Measurements from ENCODE around the gene S100A12. TPM values are rescaled to one million over a fixed set of nuclear protein-coding genes. Genes with fewer than 3 reads are reported as not detected.

S100A12 gene
- total and polyA plus RNA-seq, 4 experiments from 2014 or later: 0.95 TPM; not detected in 3

DNA sequence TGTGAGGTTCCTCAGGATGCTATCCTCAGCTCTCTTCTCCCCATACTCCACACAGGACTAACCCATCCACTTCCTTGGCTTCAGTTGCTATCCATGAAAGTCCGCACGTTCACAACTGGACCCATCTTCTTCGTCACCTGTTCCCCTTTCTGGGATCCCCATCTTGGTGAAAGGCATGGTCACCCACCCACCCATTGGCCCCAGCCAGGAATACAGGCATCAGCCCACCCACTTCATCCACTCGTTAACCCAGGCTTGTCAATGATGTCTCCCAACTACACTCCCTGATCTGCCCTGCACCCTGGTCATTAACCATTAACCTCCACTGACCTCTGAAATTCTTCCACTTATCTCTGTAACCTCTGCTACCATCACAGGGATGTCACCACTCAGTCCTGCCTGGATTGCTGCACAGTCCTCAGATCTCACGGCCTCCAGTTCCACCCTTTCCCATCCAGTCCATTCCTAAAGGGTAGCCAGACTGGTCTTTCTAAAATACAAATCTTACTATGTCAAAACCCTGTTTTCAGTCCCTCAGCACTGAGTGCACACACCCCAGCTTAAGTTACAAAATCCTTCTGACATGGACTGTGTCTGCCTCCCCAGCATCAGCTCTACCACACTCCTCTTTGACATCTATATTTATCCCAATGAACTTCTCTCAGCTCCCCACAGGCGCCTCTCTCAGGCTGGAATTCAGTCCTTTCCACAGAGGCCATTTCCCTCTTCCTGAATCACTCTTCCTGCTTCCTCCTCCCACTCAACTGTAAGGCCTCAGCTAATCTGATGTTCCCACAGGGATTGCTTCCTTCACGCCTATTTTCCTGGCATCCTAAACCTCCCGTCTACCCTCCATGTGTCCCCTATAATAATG is 37.2 kb downstream of the S100A12 start:
- intact Hi-C loops (cut with micrococcal nuclease): no loop called here
- peaks cover 0 to 2% (median 0%) of the 10 kb centered on the region in 8 donors for H3K9me3 Mint-ChIP-seq
- Histone ChIP-seq H3K36me3 (ENCODE audit: insufficient read depth, low read length) (no peaks in the 10 kb centered on the region), H3K4me1 (ENCODE audit: insufficient read depth, low read length) (peaks cover 21% of the 10 kb centered on the region), H3K4me3 (ENCODE audit: low read length in 2 of 2) (no peak overlapping the region), H3K27ac (ENCODE audit: low read depth, low read length) (no peak overlapping the region), H3K27me3 (ENCODE audit: insufficient read depth, low read length) (no peaks in the 10 kb centered on the region), H3K9me3 (ENCODE audit: control insufficient read depth in 1 of 2, low read length in 2 of 2) (no peaks in the 10 kb centered on the region)
- no peak for DNase-seq
- H3K4me1 Mint-ChIP-seq: peaks cover 12 to 33% (median 24%) of the 10 kb centered on the region in 4 donors
- ChIA-PET CTCF (ENCODE audit: partially characterized antibody) (interaction anchor here (1.2 to 1.5 kb wide), 2 partner anchors 14 to 17 kb away, joined by 3 to 5 read pairs; no protein-coding TSS in a partner anchor), POLR2A (ENCODE audit: partially characterized antibody) (no interaction called here)
- H3K36me3 Mint-ChIP-seq: no peaks in the 10 kb centered on the region
- peak overlapping the region in 1 of 7 donors; percentile 69 for H3K27ac Mint-ChIP-seq
- H3K27me3 Mint-ChIP-seq: peaks cover 0 to 18% of the 10 kb centered on the region in 2 donors
- no peak overlapping the region for H3K4me3 Mint-ChIP-seq

DNA sequence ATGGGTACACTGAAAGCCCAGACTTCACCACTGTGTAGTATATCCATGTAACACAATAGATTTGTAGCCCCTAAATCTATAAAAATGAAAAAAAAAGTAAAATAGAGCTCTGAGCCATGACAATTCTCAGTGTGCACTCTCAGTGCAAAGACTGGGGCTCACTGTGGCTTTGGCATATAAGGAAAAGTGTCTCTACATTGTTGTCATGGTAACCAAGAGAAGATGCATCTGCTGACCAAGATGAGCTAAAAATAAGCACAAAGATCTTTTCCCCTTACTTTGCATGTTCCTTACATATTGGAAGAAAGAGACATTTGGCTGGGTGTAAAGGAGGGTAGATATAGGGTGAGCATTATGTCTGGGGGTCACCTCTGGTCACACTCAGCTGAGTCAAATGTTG is 38.8 kb downstream of the S100A12 start:
- no peaks in the 10 kb centered on the region for H3K27me3 ChIP-seq (ENCODE audit: insufficient read depth, low read length)
- H3K9me3 Mint-ChIP-seq: peaks cover 0 to 10% (median 4%) of the 10 kb centered on the region in 8 donors
- H3K4me1 ChIP-seq (ENCODE audit: insufficient read depth, low read length): peaks cover 19% of the 10 kb centered on the region
- no peak overlapping the region for H3K27ac ChIP-seq (ENCODE audit: low read depth, low read length)
- peaks cover 0 to 10% of the 10 kb centered on the region in 2 donors for H3K27me3 Mint-ChIP-seq
- H3K4me3 Mint-ChIP-seq: no peak overlapping the region
- POLR2A ChIA-PET (ENCODE audit: partially characterized antibody): no interaction called here
- peaks cover 12 to 28% (median 23%) of the 10 kb centered on the region in 4 donors for H3K4me1 Mint-ChIP-seq
- intact Hi-C loops (cut with micrococcal nuclease): no loop called here
- no peak overlapping the region for H3K4me3 ChIP-seq (ENCODE audit: low read length in 2 of 2)
- H3K9me3 ChIP-seq (ENCODE audit: control insufficient read depth in 1 of 2, low read length in 2 of 2): no peaks in the 10 kb centered on the region
- no peaks in the 10 kb centered on the region for H3K36me3 ChIP-seq (ENCODE audit: insufficient read depth, low read length)
- no peaks in the 10 kb centered on the region for H3K36me3 Mint-ChIP-seq
- CTCF ChIA-PET (ENCODE audit: partially characterized antibody): interaction anchor here (1.2 to 2.5 kb wide), 3 partner anchors 16 to 19 kb away, joined by 3 to 8 read pairs (median 5); no protein-coding TSS in a partner anchor
- H3K27ac Mint-ChIP-seq: no peak overlapping the region
- no peak for DNase-seq

DNA sequence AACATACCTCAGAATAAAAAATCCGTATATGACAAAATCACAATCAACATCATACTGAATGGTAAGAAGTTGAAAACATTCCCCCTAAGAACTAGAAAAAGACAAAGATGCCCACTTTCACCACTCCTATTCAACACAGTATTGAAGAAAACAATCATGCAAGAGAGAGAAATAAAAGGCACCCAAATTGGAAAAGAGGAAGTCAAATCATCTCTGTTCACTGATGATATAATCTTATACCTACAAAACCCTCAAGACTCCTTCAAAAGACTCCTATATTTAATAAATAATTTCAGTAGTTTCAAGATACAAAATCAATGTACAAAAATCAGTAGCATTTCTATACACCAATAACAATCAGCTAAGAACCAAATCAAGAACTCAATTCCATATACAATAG is 41.5 kb downstream of the S100A12 start:
- Histone ChIP-seq H3K4me3 (ENCODE audit: low read length in 2 of 2) (no peak overlapping the region), H3K27ac (ENCODE audit: low read depth, low read length) (no peak overlapping the region), H3K9me3 (ENCODE audit: control insufficient read depth in 1 of 2, low read length in 2 of 2) (no peaks in the 10 kb centered on the region), H3K36me3 (ENCODE audit: insufficient read depth, low read length) (no peaks in the 10 kb centered on the region), H3K4me1 (ENCODE audit: insufficient read depth, low read length) (peaks cover 2% of the 10 kb centered on the region), H3K27me3 (ENCODE audit: insufficient read depth, low read length) (no peaks in the 10 kb centered on the region)
- Mint-ChIP-seq H3K4me1 (peaks cover 3 to 5% (median 4%) of the 10 kb centered on the region in 4 donors), H3K36me3 (peaks cover 0 to 3% of the 10 kb centered on the region in 2 donors), H3K4me3 (no peak overlapping the region), H3K27ac (no peak overlapping the region), H3K9me3 (peaks cover 2 to 29% (median 22%) of the 10 kb centered on the region in 8 donors), H3K27me3 (peaks cover 5 to 14% of the 10 kb centered on the region in 2 donors)
- DNase-seq: no peak
- CTCF ChIA-PET (ENCODE audit: partially characterized antibody): no interaction called here
- POLR2A ChIA-PET (ENCODE audit: partially characterized antibody): no interaction called here
- intact Hi-C loops (cut with micrococcal nuclease): no loop called here

DNA sequence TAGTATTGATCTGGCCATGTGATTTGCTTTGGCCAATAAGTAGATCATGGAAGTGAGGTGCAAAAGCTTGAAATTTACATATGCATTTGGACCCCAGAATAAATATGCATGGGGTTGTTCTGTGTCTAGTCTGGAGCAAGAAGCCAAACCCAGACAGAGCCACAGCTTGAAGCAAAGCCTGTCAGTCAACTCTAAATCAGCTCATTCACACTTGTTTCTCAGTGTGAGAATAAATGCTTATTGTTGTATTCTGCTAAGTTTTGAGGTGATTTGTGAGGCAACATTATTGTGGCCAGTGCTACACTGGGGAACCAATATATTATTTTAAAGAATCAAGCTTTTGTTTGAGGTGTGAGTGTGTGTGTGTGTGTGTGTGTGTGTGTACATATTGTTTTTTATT is 50.5 kb downstream of the S100A12 start:
- Histone ChIP-seq H3K9me3 (ENCODE audit: control insufficient read depth in 1 of 2, low read length in 2 of 2) (peaks cover 0 to 4% of the 10 kb centered on the region in 2 donors), H3K4me1 (ENCODE audit: insufficient read depth, low read length) (no peaks in the 10 kb centered on the region), H3K27ac (ENCODE audit: low read depth, low read length) (no peak overlapping the region), H3K27me3 (ENCODE audit: insufficient read depth, low read length) (no peaks in the 10 kb centered on the region), H3K36me3 (ENCODE audit: insufficient read depth, low read length) (no peaks in the 10 kb centered on the region), H3K4me3 (ENCODE audit: low read length in 2 of 2) (no peak overlapping the region)
- ChIA-PET CTCF (ENCODE audit: partially characterized antibody) (interaction anchor here (0.7 kb wide), 1 partner anchor 11 kb away, joined by 3 read pairs; no protein-coding TSS in a partner anchor), POLR2A (ENCODE audit: partially characterized antibody) (no interaction called here)
- Mint-ChIP-seq H3K27ac (no peak overlapping the region), H3K4me1 (no peaks in the 10 kb centered on the region), H3K36me3 (peaks cover 0 to 5% of the 10 kb centered on the region in 2 donors), H3K4me3 (no peak overlapping the region), H3K9me3 (peaks cover 2 to 68% (median 47%) of the 10 kb centered on the region in 8 donors), H3K27me3 (peaks cover 7 to 15% of the 10 kb centered on the region in 2 donors)
- intact Hi-C loops (cut with micrococcal nuclease): no loop called here
- no peak for DNase-seq

Other genes starting within 250 kb of the S100A12 start
- not detected for gene SPRR2G, start 224.7 kb downstream of the S100A12 start, total RNA-seq
- not detected for gene SPRR2G, start 224.7 kb downstream of the S100A12 start, polyA plus RNA-seq
- gene LELP1, start 172.2 kb downstream of the S100A12 start, total RNA-seq: not detected
- gene LELP1, start 172.2 kb downstream of the S100A12 start, polyA plus RNA-seq: not detected
- gene PRR9, start 158.0 kb downstream of the S100A12 start, total RNA-seq: not detected
- gene PRR9, start 158.0 kb downstream of the S100A12 start, polyA plus RNA-seq: not detected
- not detected for gene LORICRIN, start 115.9 kb downstream of the S100A12 start, total RNA-seq
- not detected for gene LORICRIN, start 115.9 kb downstream of the S100A12 start, polyA plus RNA-seq
- gene PGLYRP3, start 62.7 kb downstream of the S100A12 start, total RNA-seq: not detected
- not detected for gene PGLYRP3, start 62.7 kb downstream of the S100A12 start, polyA plus RNA-seq
- not detected for gene PGLYRP4, start 26.8 kb downstream of the S100A12 start, total RNA-seq
- gene PGLYRP4, start 26.8 kb downstream of the S100A12 start, polyA plus RNA-seq: not detected
- 1 to 10 TPM; 7.4 to 7.7 TPM for gene S100A9, start 17.8 kb downstream of the S100A12 start, total RNA-seq
- gene S100A9, start 17.8 kb downstream of the S100A12 start, polyA plus RNA-seq: 10 to 100 TPM in 1 of 2 donors, 1 to 10 TPM in 1; 8.0 to 11.6 TPM
- under 1 TPM in 1 of 2 experiments, not detected in 1; 0.73 TPM for gene S100A8, start 15.5 kb upstream of the S100A12 start, total RNA-seq
- 1 to 10 TPM; 1.6 to 4.0 TPM for gene S100A8, start 15.5 kb upstream of the S100A12 start, polyA plus RNA-seq
- gene S100A7A, start 40.9 kb upstream of the S100A12 start, total RNA-seq: not detected
- not detected for gene S100A7A, start 40.9 kb upstream of the S100A12 start, polyA plus RNA-seq
- gene S100A7, start 85.0 kb upstream of the S100A12 start, total RNA-seq: not detected
- not detected for gene S100A7, start 85.0 kb upstream of the S100A12 start, polyA plus RNA-seq
- gene S100A6, start 160.4 kb upstream of the S100A12 start, total RNA-seq: 100 to 1,000 TPM; 342 to 356 TPM
- gene S100A6, start 160.4 kb upstream of the S100A12 start, polyA plus RNA-seq: 100 to 1,000 TPM; 848 to 918 TPM
- 1 to 10 TPM in 1 of 2 experiments, under 1 TPM in 1; 0.93 to 1.8 TPM for gene S100A5, start 165.3 kb upstream of the S100A12 start, total RNA-seq
- 1 to 10 TPM in 1 of 2 donors, not detected in 1; 1.5 TPM for gene S100A5, start 165.3 kb upstream of the S100A12 start, polyA plus RNA-seq
- gene S100A4, start 170.2 kb upstream of the S100A12 start, total RNA-seq: 100 to 1,000 TPM; 329 to 346 TPM
- 1,000 to 10,000 TPM; 2,886 to 3,815 TPM for gene S100A4, start 170.2 kb upstream of the S100A12 start, polyA plus RNA-seq
- not detected for gene S100A3, start 173.6 kb upstream of the S100A12 start, total RNA-seq
- not detected for gene S100A3, start 173.6 kb upstream of the S100A12 start, polyA plus RNA-seq
- under 1 TPM in 1 of 2 experiments, not detected in 1; 0.87 TPM for gene S100A2, start 190.2 kb upstream of the S100A12 start, total RNA-seq
- gene S100A2, start 190.2 kb upstream of the S100A12 start, polyA plus RNA-seq: 1 to 10 TPM; 1.0 to 1.7 TPM
- not detected for gene S100A16, start 237.5 kb upstream of the S100A12 start, total RNA-seq
- gene S100A16, start 237.5 kb upstream of the S100A12 start, polyA plus RNA-seq: not detected
- not detected for gene S100A14, start 240.7 kb upstream of the S100A12 start, total RNA-seq
- not detected for gene S100A14, start 240.7 kb upstream of the S100A12 start, polyA plus RNA-seq

Data from CD4-positive, alpha-beta memory T cell (primary cell).